Cardiac ventricle fibroblast (primary cell): Measurements from ENCODE around the gene SNCB. TPM values are rescaled to one million over a fixed set of nuclear protein-coding genes. Genes with fewer than 3 reads are reported as not detected.

Experiments used
- total RNA-seq: library from RNA; depleted of rRNA; stranded (reverse); fragments of >200 nt; gene quantifications from 2 replicates; pipeline ENCODE4 v1.2.3, GENCODE V29; 2015

Gene SNCB
- 0.10 and 0.56 TPM in 2 replicates for total RNA-seq

GRCh38 chr5:176629853-176630680, at the start of gene SNCB, which contains the start of gene EIF4E1B:
SNCB (minus strand) TSS chr5:176630534; CDS start chr5:176629654, 880 bp downstream.
EIF4E1B (plus strand) TSS chr5:176630675; CDS start chr5:176642788, 12,113 bp downstream.

DNA sequence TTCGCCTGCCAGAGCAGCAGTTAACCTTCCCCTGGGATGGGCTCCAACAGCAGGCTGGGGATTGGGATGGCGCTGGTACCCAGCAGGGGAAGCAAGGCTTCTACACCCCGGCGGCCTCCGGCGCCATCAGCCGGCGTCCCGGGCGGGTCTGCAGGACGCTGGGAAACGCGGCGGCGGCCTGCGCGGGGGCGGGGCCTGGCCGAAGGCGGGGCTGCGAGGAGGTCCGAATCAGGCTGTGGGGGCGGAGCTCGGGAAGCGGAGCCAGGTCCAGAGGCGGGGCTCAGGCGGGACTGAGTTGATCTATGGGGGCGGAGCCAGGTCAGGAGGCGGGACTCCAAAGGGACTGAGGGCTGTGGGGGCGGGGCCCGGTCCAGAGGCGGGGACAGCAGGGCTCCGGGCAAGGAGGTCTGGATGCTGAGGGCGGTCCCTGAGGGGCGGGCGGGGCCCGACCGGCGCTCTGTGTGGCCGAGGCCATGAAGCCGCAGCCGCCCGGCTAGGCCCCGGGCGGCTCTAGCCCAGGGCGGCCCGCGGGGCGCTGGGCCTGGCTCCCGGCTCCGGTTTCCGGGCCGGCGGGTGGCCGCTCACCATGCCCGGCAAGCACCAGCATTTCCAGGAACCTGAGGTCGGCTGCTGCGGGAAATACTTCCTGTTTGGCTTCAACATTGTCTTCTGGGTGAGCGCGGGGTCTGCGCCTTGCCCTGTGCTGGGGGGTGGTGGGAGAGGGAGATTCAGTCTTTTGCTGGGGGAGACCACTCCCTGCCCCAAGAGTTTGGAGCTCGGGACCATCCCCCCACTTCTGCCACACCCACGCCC, 16.9 kb upstream of the SNCB start, which contains the start of gene TSPAN17:
TSPAN17 (plus strand) TSS at position 455 of the 813 bp plus-strand sequence; CDS start at position 587, 132 bp downstream.

GRCh38 chr5:176609724-176610434, 20.5 kb downstream of the SNCB start, which contains the start of gene GPRIN1:
GPRIN1 (minus strand) TSS chr5:176610156; CDS start chr5:176599834, 10,322 bp downstream.

Other genes with a start within 250 kb of the SNCB start
- 19.1 and 19.6 TPM in 2 replicates for gene NOP16, start 241.9 kb downstream of the SNCB start, total RNA-seq
- gene HIGD2A, start 241.8 kb downstream of the SNCB start, total RNA-seq = 70.5 and 122 TPM in 2 replicates
- 72.9 and 73.5 TPM in 2 replicates for gene CLTB, start 214.0 kb downstream of the SNCB start, total RNA-seq
- 26.2 and 27.1 TPM in 2 replicates for gene FAF2, start 182.1 kb downstream of the SNCB start, total RNA-seq
- 6.7 and 11.5 TPM in 2 replicates for gene RNF44, start 93.1 kb downstream of the SNCB start, total RNA-seq
- gene CDHR2, start 81.2 kb downstream of the SNCB start, total RNA-seq = not detected in 2 replicates
- 2.2 and 2.4 TPM in 2 replicates for gene GPRIN1, start 20.4 kb downstream of the SNCB start, total RNA-seq
- not detected in 2 replicates for gene EIF4E1B, start 141 bp upstream of the SNCB start, total RNA-seq
- 19.3 and 20.2 TPM in 2 replicates for gene TSPAN17, start 16.9 kb upstream of the SNCB start, total RNA-seq
- gene UNC5A, start 180.0 kb upstream of the SNCB start, total RNA-seq = 0.44 and 0.78 TPM in 2 replicates